Mesenchymal stem cell (in vitro differentiated cells and primary cell): ENCODE results near the gene ZNF346.

Source experiments
- DNase-seq: peaks from one replicate; pipeline ENCODE4 v3.0.0-alpha.2; 2013
- H2AFZ ChIP-seq: one replicate; pipeline ENCODE4 v1.6.1; 2013; ENCODE audit warnings: low read depth, mild to moderate bottlenecking, control low read depth, inconsistent platforms, low read length, moderate library complexity
- H2AK5ac ChIP-seq: 2 replicates; pipeline ENCODE4 v1.6.1; 2013; ENCODE audit warnings: low read length, moderate library complexity, mild to moderate bottlenecking, inconsistent platforms; ENCODE audit not compliant: severe bottlenecking
- H2BK120ac ChIP-seq: one replicate; pipeline ENCODE4 v1.6.1; 2013; ENCODE audit warnings: low read depth, mild to moderate bottlenecking, inconsistent platforms, low read length, moderate library complexity
- H2BK12ac ChIP-seq, 2 experiments: one replicate each; pipeline ENCODE4 v1.6.1; 2013; ENCODE audit warnings: inconsistent platforms in 2 of 2, low read length in 2 of 2, mild to moderate bottlenecking in 2 of 2, moderate library complexity in 2 of 2, control low read depth in 1 of 2
- H2BK15ac ChIP-seq: one replicate; pipeline ENCODE4 v1.6.1; 2013; ENCODE audit warnings: mild to moderate bottlenecking, low read depth, inconsistent platforms; ENCODE audit not compliant: poor library complexity, severe bottlenecking
- H2BK5ac ChIP-seq: 2 replicates; pipeline ENCODE4 v1.6.1; 2013; ENCODE audit warnings: low read depth, mild to moderate bottlenecking, low read length, control low read depth, inconsistent platforms; ENCODE audit not compliant: poor library complexity, severe bottlenecking
- H3K14ac ChIP-seq, 2 experiments: one replicate each; pipeline ENCODE4 v1.6.1; 2013; ENCODE audit warnings: inconsistent platforms in 2 of 2, low read length in 2 of 2, control low read depth in 1 of 2, mild to moderate bottlenecking in 1 of 2, moderate library complexity in 1 of 2
- H3K18ac ChIP-seq, 2 experiments: one replicate each; pipeline ENCODE4 v1.6.1; 2013; ENCODE audit warnings: inconsistent platforms in 2 of 2, low read length in 2 of 2, control low read depth in 1 of 2, low read depth in 1 of 2, mild to moderate bottlenecking in 1 of 2
- H3K23ac ChIP-seq, 2 experiments: one replicate each; pipeline ENCODE4 v1.6.1; 2013; ENCODE audit warnings: inconsistent platforms in 2 of 2, low read length in 2 of 2, mild to moderate bottlenecking in 2 of 2, moderate library complexity in 2 of 2, control low read depth in 1 of 2
- H3K27ac ChIP-seq: 2 replicates; pipeline ENCODE4 v1.5.1; 2013; ENCODE audit warnings: mild to moderate bottlenecking, moderate library complexity, low read length, control low read depth, inconsistent platforms; ENCODE audit not compliant: poor library complexity, severe bottlenecking
- H3K27me3 ChIP-seq, 2 experiments: 2 replicates each; pipeline versions ENCODE4 v1.6.1 to v1.7.0; 2013; ENCODE audit warnings: low read length in 2 of 2, mild to moderate bottlenecking in 2 of 2, moderate library complexity in 2 of 2, control low read depth in 1 of 2, inconsistent platforms in 1 of 2; ENCODE audit not compliant: control insufficient read depth in 1 of 2, insufficient read depth in 1 of 2
- H3K36me3 ChIP-seq, 2 experiments: 2 replicates each; pipeline versions ENCODE4 v1.6.1 to v1.7.0; 2013; ENCODE audit warnings: low read length in 2 of 2, control low read depth in 1 of 2, inconsistent platforms in 1 of 2, low read depth in 1 of 2, mild to moderate bottlenecking in 1 of 2; ENCODE audit not compliant: insufficient read depth in 2 of 2, control insufficient read depth in 1 of 2
- H3K4ac ChIP-seq, 2 experiments: one replicate each; pipeline ENCODE4 v1.6.1; 2013; ENCODE audit warnings: inconsistent platforms in 2 of 2, low read length in 2 of 2, mild to moderate bottlenecking in 2 of 2, moderate library complexity in 2 of 2, control low read depth in 1 of 2, low read depth in 1 of 2
- H3K4me1 ChIP-seq: 2 replicates; pipeline ENCODE4 v1.6.1; 2013; ENCODE audit warnings: low read depth, low read length, control low read depth; ENCODE audit not compliant: control insufficient read depth, insufficient read depth
- H3K4me2 ChIP-seq: 2 replicates; pipeline ENCODE4 v1.6.1; 2013; ENCODE audit warnings: low read length, mild to moderate bottlenecking, inconsistent platforms; ENCODE audit not compliant: poor library complexity, severe bottlenecking
- H3K4me3 ChIP-seq, 2 experiments: 2 replicates each; pipeline versions ENCODE4 v1.5.1 to v1.7.0; 2013; ENCODE audit warnings: low read length in 2 of 2, mild to moderate bottlenecking in 2 of 2, control low read depth in 1 of 2, low read depth in 1 of 2; ENCODE audit not compliant: insufficient read depth in 1 of 2
- H3K79me1 ChIP-seq: replicated peaks from 2 replicates; pipeline ENCODE4 v1.6.1; 2013; ENCODE audit warnings: mild to moderate bottlenecking, control low read depth, low read length, inconsistent platforms; ENCODE audit not compliant: poor library complexity, severe bottlenecking
- H3K9ac ChIP-seq: 2 replicates; pipeline ENCODE4 v1.7.0; 2013; ENCODE audit warnings: mild to moderate bottlenecking, low read length, moderate library complexity
- H3K9me3 ChIP-seq: 2 replicates; pipeline ENCODE4 v1.7.0; 2013; ENCODE audit warnings: mild to moderate bottlenecking, low read length; ENCODE audit not compliant: control insufficient read depth
- H4K8ac ChIP-seq: one replicate; pipeline ENCODE4 v1.6.1; 2013; ENCODE audit warnings: inconsistent platforms, mild to moderate bottlenecking, low read length, moderate library complexity
- H4K91ac ChIP-seq: one replicate; pipeline ENCODE4 v1.6.1; 2013; ENCODE audit warnings: mild to moderate bottlenecking, low read length, inconsistent platforms
- WGBS: methylation state at CpG from one replicate; pipeline ENCODE4 v1.1.7; 2013; ENCODE audit warnings: mixed read lengths; 5-methylcytosine and 5-hydroxymethylcytosine counted together

The ZNF346 gene

DNA sequence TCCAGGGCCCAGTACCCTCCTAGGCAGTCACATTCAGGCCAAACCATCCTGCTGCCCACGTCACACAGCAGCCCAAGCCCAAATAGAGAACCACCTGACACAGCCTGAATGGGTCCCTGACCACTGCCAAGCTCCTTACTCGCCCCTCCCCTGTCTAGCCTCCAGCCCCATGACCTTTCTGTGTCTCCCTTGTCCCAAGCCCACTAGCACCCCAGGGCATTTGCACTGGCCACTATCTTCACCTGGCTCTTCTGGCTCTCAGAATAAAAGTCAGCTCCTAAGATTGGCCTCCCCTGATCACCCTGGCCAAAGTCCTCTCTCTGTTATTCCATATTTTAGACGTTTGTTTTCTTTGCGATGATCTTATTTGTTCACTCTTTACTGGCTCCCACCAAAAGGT lies 84.7 kb downstream of the ZNF346 start:
- Histone ChIP-seq H3K9ac (no peak overlapping the region), H3K36me3 (no peaks in the 10 kb centered on the region), H3K27ac (no peak overlapping the region), H3K4me3 (no peak overlapping the region), H2AK5ac (no peak overlapping the region), H3K14ac (peak overlapping the region in 1 of 2 experiments; percentile 59), H3K4ac (no peak overlapping the region), H2AFZ (no peak overlapping the region), H2BK15ac (no peak overlapping the region), H2BK12ac (peak overlapping the region in 1 of 2 experiments; percentile 40), H3K4me2 (no peak overlapping the region), H3K4me1 (peaks cover 17% of the 10 kb centered on the region), H2BK5ac (no peak overlapping the region), H3K27me3 (peaks cover 0 to 29% of the 10 kb centered on the region in 2 experiments), H3K18ac (no peak overlapping the region), H4K91ac (no peak overlapping the region), H3K23ac (no peak overlapping the region), H3K9me3 (no peaks in the 10 kb centered on the region), H3K79me1 (no peaks in the 10 kb centered on the region), H4K8ac (no peak overlapping the region), H2BK120ac (no peak overlapping the region)
- 72% methylated on average over 4 of the region's 4 CpGs for WGBS
- no peak for DNase-seq

DNA sequence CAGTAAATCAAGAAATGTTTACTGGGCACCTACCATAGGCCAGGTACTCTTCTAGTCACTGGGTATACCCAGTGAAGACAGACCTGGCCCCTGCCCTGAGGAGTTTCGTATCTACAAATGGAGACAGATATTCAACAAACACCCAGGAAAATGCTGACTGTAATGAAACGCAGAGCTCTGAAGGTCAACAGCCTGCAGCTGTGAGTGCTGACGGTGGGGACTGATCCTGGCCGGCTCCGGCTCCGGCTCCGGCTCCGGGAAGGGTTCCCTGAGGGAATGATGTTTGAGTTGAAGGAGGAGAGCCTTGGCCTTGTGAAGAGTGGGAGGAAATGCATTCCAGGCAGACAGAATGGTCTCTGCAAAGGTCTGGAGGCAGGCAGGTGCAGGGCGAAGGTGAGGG lies 87.3 kb downstream of the ZNF346 start:
- no peak overlapping the region for H4K91ac ChIP-seq
- H2BK12ac ChIP-seq: no peak overlapping the region
- H2BK120ac ChIP-seq: no peak overlapping the region
- H3K4me3 ChIP-seq: no peak overlapping the region
- no peak overlapping the region for H3K27ac ChIP-seq
- no peak overlapping the region for H3K9ac ChIP-seq
- H3K18ac ChIP-seq: no peak overlapping the region
- H3K14ac ChIP-seq: no peak overlapping the region
- DNase-seq: no peak
- no peak overlapping the region for H3K4ac ChIP-seq
- no peak overlapping the region for H2AFZ ChIP-seq
- H3K36me3 ChIP-seq: no peaks in the 10 kb centered on the region
- H2BK5ac ChIP-seq: no peak overlapping the region
- no peak overlapping the region for H2BK15ac ChIP-seq
- 67% methylated on average over 9 of the region's 9 CpGs for whole genome bisulfite sequencing
- H3K23ac ChIP-seq: no peak overlapping the region
- H4K8ac ChIP-seq: no peak overlapping the region
- H3K4me2 ChIP-seq: no peak overlapping the region
- H3K4me1 ChIP-seq: peaks cover 13% of the 10 kb centered on the region
- H2AK5ac ChIP-seq: no peak overlapping the region
- peaks cover 0 to 15% of the 10 kb centered on the region in 2 experiments for H3K27me3 ChIP-seq
- H3K79me1 ChIP-seq: no peaks in the 10 kb centered on the region
- H3K9me3 ChIP-seq: no peaks in the 10 kb centered on the region

DNA sequence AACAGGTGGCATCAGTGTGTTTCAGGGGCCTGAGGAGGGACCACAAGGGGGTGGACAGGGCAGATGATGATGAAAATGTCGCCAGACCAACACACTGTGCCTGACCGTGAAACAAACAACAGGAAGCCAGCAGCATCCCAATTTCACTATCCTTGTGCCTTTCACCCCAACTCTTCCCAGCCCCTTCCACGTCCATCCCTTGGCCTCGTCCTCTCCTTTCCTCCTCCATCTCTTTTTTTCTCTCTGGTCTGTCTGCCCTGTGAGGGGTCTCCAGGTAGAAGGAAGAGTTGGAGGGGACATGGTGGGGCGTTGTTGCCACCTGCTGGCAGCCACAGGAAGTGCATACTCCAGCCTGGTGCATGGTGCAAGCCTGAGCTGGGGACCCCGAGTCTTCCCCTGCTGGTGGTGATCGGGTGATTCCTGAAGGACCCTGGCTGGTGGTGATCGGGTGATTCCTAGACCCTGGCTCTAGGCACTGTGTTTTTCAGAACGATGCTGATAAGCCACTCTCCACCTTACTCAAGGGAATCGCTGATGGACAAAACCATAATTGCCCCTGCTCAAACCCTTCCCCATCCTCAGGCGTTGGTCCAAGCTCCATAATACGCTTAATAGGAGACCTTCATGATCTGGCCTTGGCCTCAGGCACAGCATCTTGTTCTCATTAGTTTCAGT lies 89.4 kb downstream of the ZNF346 start:
- Histone ChIP-seq H2AFZ (no peak overlapping the region), H3K27me3 (peaks cover 0 to 5% of the 10 kb centered on the region in 2 experiments), H2BK5ac (no peak overlapping the region), H3K9me3 (no peaks in the 10 kb centered on the region), H3K4me2 (peak overlapping the region; percentile 40), H4K8ac (no peak overlapping the region), H2BK15ac (no peak overlapping the region), H3K4me3 (peak overlapping the region in 1 of 2 experiments; percentile 39), H3K36me3 (no peaks in the 10 kb centered on the region), H3K4ac (no peak overlapping the region), H3K23ac (no peak overlapping the region), H4K91ac (peak overlapping the region; percentile 21), H3K18ac (no peak overlapping the region), H3K27ac (no peak overlapping the region), H2AK5ac (peak overlapping the region; percentile 26), H3K14ac (no peak overlapping the region), H3K79me1 (no peaks in the 10 kb centered on the region), H3K4me1 (peaks cover 13% of the 10 kb centered on the region), H2BK120ac (no peak overlapping the region), H3K9ac (peak overlapping the region; percentile 14), H2BK12ac (peak overlapping the region in 1 of 2 experiments; percentile 43)
- DNase-seq: peak; percentile 60
- WGBS: 46% methylated on average over 10 of the region's 12 CpGs

DNA sequence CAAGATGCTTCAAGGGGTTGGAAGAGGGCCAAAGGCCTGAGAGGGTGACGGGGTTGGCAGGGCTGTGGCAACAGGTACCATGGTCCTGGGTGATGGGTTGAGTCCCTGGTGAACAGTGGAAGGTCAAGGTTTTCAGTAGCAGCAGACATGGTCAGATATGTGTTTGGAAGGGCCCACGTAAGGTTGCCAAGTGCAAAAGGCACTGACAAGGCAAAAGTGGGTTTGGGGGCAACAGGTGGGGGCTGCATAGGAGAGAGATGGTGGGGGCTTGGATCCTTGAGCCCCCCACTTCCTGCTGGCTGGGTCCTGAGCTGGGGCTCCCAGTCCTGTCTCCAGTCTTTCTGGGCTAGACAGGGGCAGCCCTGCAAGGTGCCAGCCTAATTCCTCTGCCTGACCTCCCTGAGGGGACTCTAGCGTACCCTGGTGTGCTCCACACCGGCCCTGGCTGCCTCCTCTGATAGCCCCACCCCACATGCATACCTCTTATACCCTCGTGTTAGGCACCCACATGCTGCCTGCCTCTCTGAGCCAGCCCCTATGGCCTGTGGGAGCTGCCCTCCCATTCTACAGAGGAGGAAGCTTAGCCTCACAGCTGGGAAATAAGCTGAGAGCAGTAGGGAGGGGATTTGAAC lies 90.2 kb downstream of the ZNF346 start:
- Histone ChIP-seq H4K8ac (no peak overlapping the region), H2BK120ac (no peak overlapping the region), H3K18ac (no peak overlapping the region), H2BK15ac (no peak overlapping the region), H3K9me3 (no peaks in the 10 kb centered on the region), H3K14ac (no peak overlapping the region), H3K23ac (no peak overlapping the region), H3K79me1 (no peaks in the 10 kb centered on the region), H2BK5ac (no peak overlapping the region), H4K91ac (no peak overlapping the region), H3K27me3 (peaks cover 0 to 5% of the 10 kb centered on the region in 2 experiments), H3K9ac (no peak overlapping the region), H2AFZ (no peak overlapping the region), H3K27ac (no peak overlapping the region), H3K4me3 (no peak overlapping the region), H3K4ac (peak overlapping the region in 1 of 2 experiments; percentile 17), H3K4me1 (peaks cover 11% of the 10 kb centered on the region), H2AK5ac (no peak overlapping the region), H3K4me2 (no peak overlapping the region), H3K36me3 (no peaks in the 10 kb centered on the region), H2BK12ac (no peak overlapping the region)
- 60% methylated on average over 5 of the region's 5 CpGs for WGBS
- DNase-seq: no peak
